Spleen (tissue), 7 donors: ENCODE measurements around the gene LAMA5.

Experiments used
- POLR2A ChIP-seq, 3 donors: fragments of 450-650 bp; IDR thresholded peaks; one replicate each; pipeline ENCODE4 v1.5.1; 2017; ENCODE audit warnings: antibody characterized with exemption in 3 of 3, mild to moderate bottlenecking in 1 of 3
- POLR2AphosphoS5 ChIP-seq, 3 donors: sonication (generic); formaldehyde crosslinking; IDR thresholded peaks; one replicate each; pipeline ENCODE4 v1.5.1; 2017; ENCODE audit warnings: antibody characterized with exemption in 3 of 3
- TF ChIP-seq, protein P1 (sequence below), 11 experiments: fragments of 200-600 bp in 7 of 11; fragments of 450-650 bp in 4 of 11; sonication (generic) in 4 of 11; IDR thresholded peaks in 8 of 11; conservative IDR thresholded peaks in 3 of 11; 1 replicate in 7 of 11; 2 replicates in 4 of 11; pipeline versions ENCODE4 v1.4.0 to v1.8.0; 2016 to 2021; ENCODE audit warnings: antibody characterized with exemption in 11 of 11, inconsistent platforms in 4 of 11, mild to moderate bottlenecking in 1 of 11
- donor health status: DM: no; HTN: no; CAD: no; lungs with moderate emphysema.
- donor health status: DM: no; HTN: no; CAD: no.
- donor health status: DM: no; HTN: no; CAD: no.

DNA sequence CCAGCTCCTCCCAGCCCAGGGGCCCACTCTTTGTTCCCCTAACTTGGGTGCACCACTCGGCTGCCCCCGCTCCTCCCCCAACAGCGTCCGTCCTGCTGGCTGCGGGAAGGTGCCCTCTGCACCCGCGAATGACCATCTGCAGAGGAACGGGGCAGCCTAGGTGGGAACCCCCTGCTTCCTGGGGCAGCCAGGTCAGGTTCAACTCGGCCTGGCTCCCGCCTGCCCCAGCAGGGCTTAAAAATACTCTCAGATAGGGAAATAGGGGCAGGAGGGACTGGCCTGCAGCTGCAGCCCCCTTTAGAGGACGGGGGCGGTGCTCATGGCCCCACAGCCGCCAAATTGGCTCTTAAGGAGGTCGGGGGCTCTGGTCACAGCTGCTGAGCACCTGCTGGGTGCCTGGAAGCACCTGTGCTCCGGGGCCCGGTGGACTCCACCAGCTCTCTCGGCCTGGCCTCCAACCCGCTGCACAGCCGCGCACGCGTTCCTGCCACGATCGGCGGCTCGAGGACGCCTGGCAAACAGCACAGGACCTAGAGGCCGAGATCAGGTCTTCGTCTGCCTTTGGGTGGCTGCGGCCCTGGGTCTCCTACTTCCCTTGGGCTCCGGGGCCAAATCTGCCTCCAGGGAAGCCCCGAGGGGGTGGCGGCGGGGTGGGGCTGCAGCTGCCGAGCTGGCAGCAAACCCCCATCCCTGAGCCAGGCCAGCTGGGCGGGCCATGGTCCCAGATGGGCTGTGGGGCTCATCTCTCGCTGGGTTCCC, 700 bp upstream of the LAMA5 start:
- TF ChIP-seq, protein P1, sequence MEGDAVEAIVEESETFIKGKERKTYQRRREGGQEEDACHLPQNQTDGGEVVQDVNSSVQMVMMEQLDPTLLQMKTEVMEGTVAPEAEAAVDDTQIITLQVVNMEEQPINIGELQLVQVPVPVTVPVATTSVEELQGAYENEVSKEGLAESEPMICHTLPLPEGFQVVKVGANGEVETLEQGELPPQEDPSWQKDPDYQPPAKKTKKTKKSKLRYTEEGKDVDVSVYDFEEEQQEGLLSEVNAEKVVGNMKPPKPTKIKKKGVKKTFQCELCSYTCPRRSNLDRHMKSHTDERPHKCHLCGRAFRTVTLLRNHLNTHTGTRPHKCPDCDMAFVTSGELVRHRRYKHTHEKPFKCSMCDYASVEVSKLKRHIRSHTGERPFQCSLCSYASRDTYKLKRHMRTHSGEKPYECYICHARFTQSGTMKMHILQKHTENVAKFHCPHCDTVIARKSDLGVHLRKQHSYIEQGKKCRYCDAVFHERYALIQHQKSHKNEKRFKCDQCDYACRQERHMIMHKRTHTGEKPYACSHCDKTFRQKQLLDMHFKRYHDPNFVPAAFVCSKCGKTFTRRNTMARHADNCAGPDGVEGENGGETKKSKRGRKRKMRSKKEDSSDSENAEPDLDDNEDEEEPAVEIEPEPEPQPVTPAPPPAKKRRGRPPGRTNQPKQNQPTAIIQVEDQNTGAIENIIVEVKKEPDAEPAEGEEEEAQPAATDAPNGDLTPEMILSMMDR (IDR thresholded peaks at IDR 0.05 in 8 of 11, conservative IDR thresholded peaks at IDR 0.05 in 3 of 11), result no peak
- TF ChIP-seq POLR2A (IDR thresholded peaks at IDR 0.05), result no peak
- TF ChIP-seq POLR2AphosphoS5 (IDR thresholded peaks at IDR 0.05), result peak in 2 of 3 donors; percentile 28 to 45
